OCI-LY1 (cell line): Measurements from ENCODE around the gene LYVE1.

ENCODE experiments used
- EZH2 ChIP-seq: fragments of 200-600 bp; sonication (generic), shearing (Covaris generic); IDR thresholded peaks from 2 replicates; pipeline ENCODE4 v1.8.0; 2017; ENCODE audit warnings: borderline replicate concordance, mixed run types, mild to moderate bottlenecking, antibody characterized with exemption, low read length, moderate library complexity, mixed read lengths
- TF ChIP-seq, protein P1 (sequence below): fragments of 200-600 bp; sonication (generic), shearing (Covaris generic); IDR thresholded peaks from 2 replicates; pipeline ENCODE4 v1.5.1; 2017; ENCODE audit warnings: mild to moderate bottlenecking, antibody characterized with exemption, low read length, moderate library complexity, mixed read lengths

DNA sequence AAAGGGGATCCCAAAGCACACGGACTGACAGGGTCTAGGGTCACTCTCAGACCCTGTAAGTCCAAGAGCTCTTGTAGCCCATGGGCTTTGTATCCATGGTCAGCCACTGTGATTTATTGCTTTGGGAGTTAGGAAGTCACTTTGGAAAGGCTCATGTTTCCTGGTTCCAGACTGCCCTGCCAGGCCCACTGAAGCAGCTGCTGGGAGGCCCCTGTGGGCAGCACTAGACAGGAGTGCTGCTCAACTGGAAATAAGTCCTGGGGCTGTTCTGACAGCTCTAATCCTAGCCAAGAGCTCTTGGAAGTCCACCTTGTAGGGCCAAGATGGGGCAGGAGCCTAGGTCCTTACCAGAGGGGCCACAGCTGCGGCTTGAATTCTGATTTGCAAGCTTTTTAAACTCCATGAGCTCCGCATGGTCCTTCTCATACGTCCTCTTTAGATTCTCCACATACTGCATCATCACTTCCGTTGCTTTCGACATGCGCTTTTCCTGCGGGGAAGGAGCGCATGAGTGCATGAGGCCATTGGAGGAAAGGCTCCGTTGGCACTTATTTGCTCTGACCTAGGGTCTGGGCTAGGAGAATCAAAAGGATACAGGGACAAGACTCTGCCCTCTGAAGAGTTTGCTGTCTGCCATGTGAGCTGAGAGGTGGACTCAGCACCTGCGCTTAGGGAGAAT lies 32.2 kb upstream of the LYVE1 start:
- TF ChIP-seq, protein P1, sequence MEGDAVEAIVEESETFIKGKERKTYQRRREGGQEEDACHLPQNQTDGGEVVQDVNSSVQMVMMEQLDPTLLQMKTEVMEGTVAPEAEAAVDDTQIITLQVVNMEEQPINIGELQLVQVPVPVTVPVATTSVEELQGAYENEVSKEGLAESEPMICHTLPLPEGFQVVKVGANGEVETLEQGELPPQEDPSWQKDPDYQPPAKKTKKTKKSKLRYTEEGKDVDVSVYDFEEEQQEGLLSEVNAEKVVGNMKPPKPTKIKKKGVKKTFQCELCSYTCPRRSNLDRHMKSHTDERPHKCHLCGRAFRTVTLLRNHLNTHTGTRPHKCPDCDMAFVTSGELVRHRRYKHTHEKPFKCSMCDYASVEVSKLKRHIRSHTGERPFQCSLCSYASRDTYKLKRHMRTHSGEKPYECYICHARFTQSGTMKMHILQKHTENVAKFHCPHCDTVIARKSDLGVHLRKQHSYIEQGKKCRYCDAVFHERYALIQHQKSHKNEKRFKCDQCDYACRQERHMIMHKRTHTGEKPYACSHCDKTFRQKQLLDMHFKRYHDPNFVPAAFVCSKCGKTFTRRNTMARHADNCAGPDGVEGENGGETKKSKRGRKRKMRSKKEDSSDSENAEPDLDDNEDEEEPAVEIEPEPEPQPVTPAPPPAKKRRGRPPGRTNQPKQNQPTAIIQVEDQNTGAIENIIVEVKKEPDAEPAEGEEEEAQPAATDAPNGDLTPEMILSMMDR = no peak
- no peak for TF ChIP-seq EZH2
